Measurements from ENCODE around the gene NEK5.
"Not testable (repeated sequence)": the region's sequence is repeated elsewhere in the genome, so short reads cannot be mapped to it uniquely, and the experiment has no call there.

Gene NEK5

DNA sequence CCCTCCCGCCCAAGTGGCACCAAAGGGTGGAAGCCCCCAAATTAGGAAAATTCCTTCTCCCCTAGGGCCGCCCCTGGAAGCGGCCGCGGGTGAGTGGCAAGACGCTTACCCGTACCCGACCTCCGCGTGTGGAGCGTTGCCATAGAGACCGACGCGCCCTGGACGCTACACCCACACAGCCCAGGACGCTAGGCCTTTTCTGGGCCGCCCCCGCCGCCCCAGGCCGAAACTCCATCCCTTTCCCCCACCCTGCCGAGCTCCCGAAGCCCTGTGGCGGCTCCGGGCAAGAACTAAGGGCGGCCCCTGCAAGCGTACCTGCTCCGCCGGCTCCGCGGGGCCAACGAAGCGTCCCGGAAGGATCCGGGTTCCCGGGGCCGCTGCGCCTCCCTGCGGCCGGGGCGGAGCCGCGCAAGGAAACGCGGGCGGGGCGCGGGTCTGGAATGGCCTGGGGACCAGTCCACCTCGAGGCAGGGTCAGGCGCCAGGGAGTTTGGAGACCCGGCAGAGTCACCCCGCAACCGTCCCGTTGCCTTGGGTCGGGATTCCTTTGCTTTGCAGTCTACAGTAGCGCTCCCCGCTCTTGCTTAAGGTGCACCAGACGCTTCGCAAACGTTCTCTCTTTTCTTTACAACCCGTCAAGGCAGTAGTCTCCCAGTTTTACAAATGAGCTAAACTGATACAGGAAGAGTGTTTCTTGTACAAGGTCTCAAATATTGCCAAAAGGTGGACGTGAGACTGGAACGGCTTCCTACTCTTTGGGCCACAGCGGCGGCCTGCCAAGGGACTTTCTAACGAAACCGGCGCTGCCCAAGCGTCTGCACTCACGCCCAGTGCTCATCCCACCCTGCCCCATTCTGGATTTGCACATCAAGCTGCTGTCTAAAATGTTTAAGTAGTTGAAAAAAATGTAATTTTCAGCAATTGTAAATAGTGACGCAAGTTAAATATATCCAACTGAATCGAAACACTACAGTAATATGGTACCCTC is at the start of gene NEK5:
TSS of gene NEK5 (minus strand) at position 360 of the 987 bp plus-strand sequence. CDS start 1,591 bp downstream, outside the sequence.
- H3K9me3 ChIP-seq (ENCODE audit: control insufficient read depth in 1 of 2, low read length in 2 of 2) = no peaks in the 10 kb centered on the region
- H3K36me3 ChIP-seq (ENCODE audit: control insufficient read depth in 1 of 2, insufficient read depth in 2 of 2, low read length in 2 of 2) = peaks cover 6 to 31% of the 10 kb centered on the region in 2 donors
- H3K27ac ChIP-seq (ENCODE audit: low read depth, low read length) = no peak within 1 kb of the TSS
- H3K4me3 ChIP-seq (ENCODE audit: low read depth in 1 of 2, low read length in 2 of 2) = peak within 1 kb of the TSS; percentile 57 to 75
- peak within 1 kb of the TSS; percentile 33 to 57 for H3K9ac ChIP-seq (ENCODE audit: low read depth in 1 of 2, low read length in 2 of 2)
- no peaks in the 10 kb centered on the region for H3K27me3 ChIP-seq (ENCODE audit: control insufficient read depth in 1 of 2, insufficient read depth in 2 of 2, low read length in 2 of 2)
- H3K4me1 ChIP-seq (ENCODE audit: control insufficient read depth in 1 of 2, insufficient read depth in 2 of 2, low read length in 2 of 2) = peaks cover 10 to 13% of the 10 kb centered on the region in 2 donors

DNA sequence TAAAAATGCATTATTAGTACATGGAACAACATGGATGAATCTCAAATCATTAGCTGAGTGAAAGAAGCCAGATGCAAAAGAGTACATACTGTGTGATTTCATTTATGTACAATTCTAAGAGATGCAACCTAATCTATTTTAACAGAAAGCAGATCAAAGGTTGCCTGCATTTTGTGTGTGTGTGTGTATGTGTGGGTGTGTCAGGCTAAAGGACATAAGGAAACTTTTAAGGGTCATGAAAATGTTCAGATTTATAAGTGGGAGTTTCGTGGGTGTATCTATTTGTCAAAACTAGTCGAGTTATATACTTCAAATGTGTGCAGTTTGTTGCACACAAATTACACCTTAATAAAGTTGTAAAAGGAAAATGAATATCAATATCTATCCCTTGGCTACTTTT is 48.4 kb upstream of the NEK5 start:
- Histone ChIP-seq H3K27ac (ENCODE audit: low read depth, low read length) (no peak overlapping the region), H3K4me1 (ENCODE audit: control insufficient read depth in 1 of 2, insufficient read depth in 2 of 2, low read length in 2 of 2) (peaks cover 0 to 5% of the 10 kb centered on the region in 2 donors), H3K27me3 (ENCODE audit: control insufficient read depth in 1 of 2, insufficient read depth in 2 of 2, low read length in 2 of 2) (no peaks in the 10 kb centered on the region), H3K4me3 (ENCODE audit: low read depth in 1 of 2, low read length in 2 of 2) (no peak overlapping the region), H3K36me3 (ENCODE audit: control insufficient read depth in 1 of 2, insufficient read depth in 2 of 2, low read length in 2 of 2) (peaks cover 15 to 28% of the 10 kb centered on the region in 2 donors), H3K9me3 (ENCODE audit: control insufficient read depth in 1 of 2, low read length in 2 of 2) (no peaks in the 10 kb centered on the region), H3K9ac (ENCODE audit: low read depth in 1 of 2, low read length in 2 of 2) (no peak overlapping the region)

GRCh38 chr13:52173970-52174369 is 45.1 kb upstream of the NEK5 start:
- not testable (repeated sequence) for H3K27me3 ChIP-seq (ENCODE audit: control insufficient read depth in 1 of 2, insufficient read depth in 2 of 2, low read length in 2 of 2); H3K4me3 ChIP-seq (ENCODE audit: low read depth in 1 of 2, low read length in 2 of 2); H3K27ac ChIP-seq (ENCODE audit: low read depth, low read length); H3K4me1 ChIP-seq (ENCODE audit: control insufficient read depth in 1 of 2, insufficient read depth in 2 of 2, low read length in 2 of 2); H3K9ac ChIP-seq (ENCODE audit: low read depth in 1 of 2, low read length in 2 of 2); H3K9me3 ChIP-seq (ENCODE audit: control insufficient read depth in 1 of 2, low read length in 2 of 2)
- peaks cover 8 to 28% of the 10 kb centered on the region in 2 donors for H3K36me3 ChIP-seq (ENCODE audit: control insufficient read depth in 1 of 2, insufficient read depth in 2 of 2, low read length in 2 of 2)

DNA sequence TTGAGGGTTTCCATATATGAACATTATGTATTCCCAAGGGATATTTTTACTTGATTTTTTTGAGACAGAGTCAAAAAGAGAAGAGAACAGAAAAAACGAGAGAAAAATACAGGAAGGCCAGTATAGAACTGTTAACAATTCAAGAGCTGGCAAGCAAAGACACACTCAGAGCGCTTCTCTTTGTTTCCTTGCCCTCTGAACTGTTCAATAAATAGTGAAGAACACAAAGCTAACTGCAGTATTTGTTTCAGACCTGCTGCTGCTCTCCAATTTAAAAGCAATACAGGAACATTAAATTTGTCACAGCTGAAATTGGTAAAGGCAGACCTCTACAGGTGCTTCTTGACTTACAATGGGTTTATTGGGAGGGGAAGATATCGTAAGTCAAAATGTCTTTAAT is 44.5 kb upstream of the NEK5 start:
- Histone ChIP-seq H3K4me1 (ENCODE audit: control insufficient read depth in 1 of 2, insufficient read depth in 2 of 2, low read length in 2 of 2) (peaks cover 0 to 5% of the 10 kb centered on the region in 2 donors), H3K27me3 (ENCODE audit: control insufficient read depth in 1 of 2, insufficient read depth in 2 of 2, low read length in 2 of 2) (no peaks in the 10 kb centered on the region), H3K9ac (ENCODE audit: low read depth in 1 of 2, low read length in 2 of 2) (no peak overlapping the region), H3K36me3 (ENCODE audit: control insufficient read depth in 1 of 2, insufficient read depth in 2 of 2, low read length in 2 of 2) (peaks cover 8 to 28% of the 10 kb centered on the region in 2 donors), H3K4me3 (ENCODE audit: low read depth in 1 of 2, low read length in 2 of 2) (no peak overlapping the region), H3K27ac (ENCODE audit: low read depth, low read length) (no peak overlapping the region), H3K9me3 (ENCODE audit: control insufficient read depth in 1 of 2, low read length in 2 of 2) (no peaks in the 10 kb centered on the region)

DNA sequence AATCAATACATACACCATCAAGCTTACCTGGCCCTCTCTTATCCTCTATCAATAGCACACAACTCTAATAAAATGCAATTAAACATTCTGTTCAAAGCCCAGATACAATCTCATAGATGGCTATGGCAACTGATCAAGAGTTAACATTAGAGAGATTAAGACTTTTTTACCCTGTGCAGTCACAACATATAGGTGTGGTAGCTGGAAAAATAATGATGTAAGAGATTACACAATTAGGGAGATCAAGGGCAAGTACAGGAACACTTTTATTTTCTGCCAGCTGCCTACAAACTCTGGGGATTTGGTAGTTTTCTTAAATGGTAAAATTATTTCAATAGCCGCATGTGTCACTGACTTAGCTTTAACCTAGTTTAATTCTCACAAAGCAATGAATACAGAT is 42.8 kb upstream of the NEK5 start:
- H3K4me1 ChIP-seq (ENCODE audit: control insufficient read depth in 1 of 2, insufficient read depth in 2 of 2, low read length in 2 of 2); H3K9ac ChIP-seq (ENCODE audit: low read depth in 1 of 2, low read length in 2 of 2); H3K27me3 ChIP-seq (ENCODE audit: control insufficient read depth in 1 of 2, insufficient read depth in 2 of 2, low read length in 2 of 2); H3K4me3 ChIP-seq (ENCODE audit: low read depth in 1 of 2, low read length in 2 of 2); H3K27ac ChIP-seq (ENCODE audit: low read depth, low read length); H3K9me3 ChIP-seq (ENCODE audit: control insufficient read depth in 1 of 2, low read length in 2 of 2): not testable (repeated sequence)
- H3K36me3 ChIP-seq (ENCODE audit: control insufficient read depth in 1 of 2, insufficient read depth in 2 of 2, low read length in 2 of 2) = peaks cover 0 to 31% of the 10 kb centered on the region in 2 donors

- H3K27me3 ChIP-seq (ENCODE audit: control insufficient read depth in 1 of 2, insufficient read depth in 2 of 2, low read length in 2 of 2); H3K4me1 ChIP-seq (ENCODE audit: control insufficient read depth in 1 of 2, insufficient read depth in 2 of 2, low read length in 2 of 2); H3K27ac ChIP-seq (ENCODE audit: low read depth, low read length); H3K9ac ChIP-seq (ENCODE audit: low read depth in 1 of 2, low read length in 2 of 2); H3K4me3 ChIP-seq (ENCODE audit: low read depth in 1 of 2, low read length in 2 of 2); H3K9me3 ChIP-seq (ENCODE audit: control insufficient read depth in 1 of 2, low read length in 2 of 2): not testable (repeated sequence)
- H3K36me3 ChIP-seq (ENCODE audit: control insufficient read depth in 1 of 2, insufficient read depth in 2 of 2, low read length in 2 of 2) = peaks cover 0 to 31% of the 10 kb centered on the region in 2 donors
Measured at GRCh38 chr13:52170828-52171391, 42.0 kb upstream of the NEK5 start.

DNA sequence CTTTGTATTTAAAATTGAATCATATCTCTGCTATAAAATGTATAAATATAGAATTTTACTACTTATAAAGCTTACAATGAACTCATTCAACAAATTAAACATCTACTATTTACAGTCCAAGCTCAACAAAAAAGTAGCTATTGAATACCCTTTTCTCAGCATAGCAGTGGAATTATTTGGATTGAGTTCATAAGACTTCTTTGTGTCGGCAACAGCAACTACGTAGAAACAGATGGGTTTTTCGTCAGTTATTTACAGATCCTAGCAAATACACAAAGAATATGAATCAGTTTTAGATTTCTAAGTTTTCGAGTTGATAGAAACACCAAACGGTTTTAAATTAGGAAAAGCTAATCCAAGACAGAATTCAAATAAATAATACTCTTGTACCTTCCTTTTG is 41.0 kb upstream of the NEK5 start:
- Histone ChIP-seq H3K9me3 (ENCODE audit: control insufficient read depth in 1 of 2, low read length in 2 of 2) (no peaks in the 10 kb centered on the region), H3K36me3 (ENCODE audit: control insufficient read depth in 1 of 2, insufficient read depth in 2 of 2, low read length in 2 of 2) (peaks cover 0 to 24% of the 10 kb centered on the region in 2 donors), H3K4me1 (ENCODE audit: control insufficient read depth in 1 of 2, insufficient read depth in 2 of 2, low read length in 2 of 2) (no peaks in the 10 kb centered on the region), H3K9ac (ENCODE audit: low read depth in 1 of 2, low read length in 2 of 2) (no peak overlapping the region), H3K27ac (ENCODE audit: low read depth, low read length) (no peak overlapping the region), H3K4me3 (ENCODE audit: low read depth in 1 of 2, low read length in 2 of 2) (no peak overlapping the region), H3K27me3 (ENCODE audit: control insufficient read depth in 1 of 2, insufficient read depth in 2 of 2, low read length in 2 of 2) (no peaks in the 10 kb centered on the region)

- H3K9ac ChIP-seq (ENCODE audit: low read depth in 1 of 2, low read length in 2 of 2) = no peak overlapping the region
- no peak overlapping the region for H3K27ac ChIP-seq (ENCODE audit: low read depth, low read length)
- no peaks in the 10 kb centered on the region for H3K9me3 ChIP-seq (ENCODE audit: control insufficient read depth in 1 of 2, low read length in 2 of 2)
- H3K27me3 ChIP-seq (ENCODE audit: control insufficient read depth in 1 of 2, insufficient read depth in 2 of 2, low read length in 2 of 2) = no peaks in the 10 kb centered on the region
- H3K36me3 ChIP-seq (ENCODE audit: control insufficient read depth in 1 of 2, insufficient read depth in 2 of 2, low read length in 2 of 2) = peaks cover 0 to 15% of the 10 kb centered on the region in 2 donors
- H3K4me3 ChIP-seq (ENCODE audit: low read depth in 1 of 2, low read length in 2 of 2) = no peak overlapping the region
- peaks cover 22 to 28% of the 10 kb centered on the region in 2 donors for H3K4me1 ChIP-seq (ENCODE audit: control insufficient read depth in 1 of 2, insufficient read depth in 2 of 2, low read length in 2 of 2)
Measured at GRCh38 chr13:52165411-52165810, 36.5 kb upstream of the NEK5 start.

- Histone ChIP-seq H3K9ac (ENCODE audit: low read depth in 1 of 2, low read length in 2 of 2) (no peak overlapping the region), H3K4me3 (ENCODE audit: low read depth in 1 of 2, low read length in 2 of 2) (no peak overlapping the region), H3K27me3 (ENCODE audit: control insufficient read depth in 1 of 2, insufficient read depth in 2 of 2, low read length in 2 of 2) (no peaks in the 10 kb centered on the region), H3K36me3 (ENCODE audit: control insufficient read depth in 1 of 2, insufficient read depth in 2 of 2, low read length in 2 of 2) (peaks cover 0 to 10% of the 10 kb centered on the region in 2 donors), H3K27ac (ENCODE audit: low read depth, low read length) (no peak overlapping the region), H3K4me1 (ENCODE audit: control insufficient read depth in 1 of 2, insufficient read depth in 2 of 2, low read length in 2 of 2) (peaks cover 24 to 30% of the 10 kb centered on the region in 2 donors), H3K9me3 (ENCODE audit: control insufficient read depth in 1 of 2, low read length in 2 of 2) (no peaks in the 10 kb centered on the region)
Measured at GRCh38 chr13:52164989-52165388, 36.1 kb upstream of the NEK5 start.

DNA sequence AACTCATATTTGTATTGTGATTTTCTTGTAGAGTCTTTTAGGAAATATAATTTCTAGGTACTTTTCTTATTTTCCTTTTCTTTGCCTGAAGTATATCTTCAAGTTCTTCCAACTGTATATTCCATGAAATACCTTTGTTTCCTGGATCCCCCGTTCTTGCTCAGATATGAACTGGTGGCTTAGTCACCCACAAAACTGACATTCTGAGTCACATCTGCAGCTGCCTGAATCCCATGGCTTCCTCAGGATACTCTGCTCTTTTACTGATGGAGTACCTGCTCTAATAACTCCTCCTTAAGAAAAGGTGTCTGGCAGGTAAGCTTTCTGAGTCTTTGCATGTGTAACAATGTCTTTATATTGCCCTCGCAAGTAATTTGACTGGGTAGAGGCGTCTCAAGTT is 35.0 kb upstream of the NEK5 start:
- not testable (repeated sequence) for H3K36me3 ChIP-seq (ENCODE audit: control insufficient read depth in 1 of 2, insufficient read depth in 2 of 2, low read length in 2 of 2); H3K27ac ChIP-seq (ENCODE audit: low read depth, low read length); H3K9me3 ChIP-seq (ENCODE audit: control insufficient read depth in 1 of 2, low read length in 2 of 2); H3K4me3 ChIP-seq (ENCODE audit: low read depth in 1 of 2, low read length in 2 of 2); H3K27me3 ChIP-seq (ENCODE audit: control insufficient read depth in 1 of 2, insufficient read depth in 2 of 2, low read length in 2 of 2); H3K9ac ChIP-seq (ENCODE audit: low read depth in 1 of 2, low read length in 2 of 2)
- peaks cover 29 to 35% of the 10 kb centered on the region in 2 donors for H3K4me1 ChIP-seq (ENCODE audit: control insufficient read depth in 1 of 2, insufficient read depth in 2 of 2, low read length in 2 of 2)
